HG03565 (cell line): ENCODE measurements around the gene C2CD4D.
"Not testable (repeated sequence)": the region's sequence is repeated elsewhere in the genome, so short reads cannot be mapped to it uniquely, and the experiment has no call there.

Experiments
- ATAC-seq: cut with Tn5 transposase; IDR thresholded peaks from one replicate; pipeline ENCODE4 v1.9.1; 2021; ENCODE audit warnings: mild to moderate bottlenecking, moderate library complexity; ENCODE audit not compliant: unreplicated experiment

C2CD4D gene

DNA sequence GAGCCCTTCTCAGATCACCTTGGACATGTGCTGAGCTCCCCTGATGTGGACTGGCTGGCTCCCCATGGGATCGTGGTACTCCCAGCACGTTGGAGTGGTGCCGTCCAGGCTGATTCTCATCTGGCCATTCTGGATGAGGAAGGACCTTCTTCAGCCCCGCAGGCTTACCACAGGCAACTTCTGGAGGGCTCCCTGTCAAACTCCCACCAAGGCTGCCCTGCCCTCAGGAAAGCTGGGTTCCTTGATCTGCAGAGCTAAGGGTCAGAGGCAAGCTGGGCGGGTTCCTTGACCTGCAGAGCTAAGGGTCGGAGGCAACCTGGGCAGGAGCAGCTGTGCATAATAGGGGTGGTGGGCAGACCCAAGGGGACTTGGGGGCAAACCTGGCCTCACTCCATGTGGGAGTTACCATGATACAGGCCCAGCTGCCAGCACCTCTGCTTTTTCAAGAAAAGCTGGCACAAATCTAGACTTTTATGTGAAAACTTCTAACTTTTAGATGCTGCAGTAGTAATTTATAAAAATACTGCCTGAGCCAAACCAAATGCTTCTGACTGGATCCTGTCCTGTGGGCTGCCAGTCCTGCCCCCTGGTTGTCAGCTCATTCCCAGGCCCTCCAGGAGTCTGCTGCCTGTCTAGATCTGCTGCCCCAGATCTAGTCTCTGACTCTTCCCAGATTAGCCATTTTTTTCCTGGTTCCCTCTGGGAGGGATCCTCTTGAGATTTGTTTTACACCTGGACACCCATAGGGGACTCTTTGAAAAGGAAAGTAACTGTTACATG lies 19.5 kb upstream of the C2CD4D start:
- ATAC-seq: no peak

DNA sequence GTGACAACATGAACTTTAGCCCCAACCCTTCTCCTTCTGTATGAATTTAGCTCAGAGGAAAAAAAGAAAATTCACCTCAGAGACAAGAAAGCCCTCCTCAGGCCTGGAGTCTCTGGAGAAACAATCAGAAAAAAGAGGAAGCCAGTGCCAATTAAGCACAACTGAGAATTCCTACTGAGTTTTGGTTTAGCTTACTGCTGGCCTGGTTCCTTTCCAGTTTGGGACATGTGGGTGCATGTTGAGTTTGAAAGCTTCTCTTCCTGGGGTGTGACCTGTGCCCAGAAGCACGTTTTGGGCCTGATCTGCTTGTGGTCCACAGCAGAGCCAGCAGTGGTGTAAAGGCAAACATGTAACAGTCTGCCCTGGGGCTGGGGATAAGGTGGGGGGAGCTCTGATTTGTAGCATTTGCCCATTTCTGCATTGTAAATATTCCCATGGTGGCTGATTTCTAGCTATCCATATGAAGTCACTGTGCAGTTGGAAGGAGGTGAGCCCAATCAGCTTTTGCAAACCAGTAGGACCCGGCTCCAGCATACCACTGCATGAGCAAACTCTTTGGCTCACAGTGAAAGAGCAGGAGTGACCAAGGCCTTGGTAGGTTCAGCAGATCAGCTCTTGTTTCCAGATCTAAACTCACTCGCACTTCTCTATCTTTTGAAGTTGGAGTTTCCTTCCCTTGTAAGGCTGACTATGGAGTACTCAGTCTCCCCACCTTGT lies 18.6 kb upstream of the C2CD4D start:
- ATAC-seq: no peak

DNA sequence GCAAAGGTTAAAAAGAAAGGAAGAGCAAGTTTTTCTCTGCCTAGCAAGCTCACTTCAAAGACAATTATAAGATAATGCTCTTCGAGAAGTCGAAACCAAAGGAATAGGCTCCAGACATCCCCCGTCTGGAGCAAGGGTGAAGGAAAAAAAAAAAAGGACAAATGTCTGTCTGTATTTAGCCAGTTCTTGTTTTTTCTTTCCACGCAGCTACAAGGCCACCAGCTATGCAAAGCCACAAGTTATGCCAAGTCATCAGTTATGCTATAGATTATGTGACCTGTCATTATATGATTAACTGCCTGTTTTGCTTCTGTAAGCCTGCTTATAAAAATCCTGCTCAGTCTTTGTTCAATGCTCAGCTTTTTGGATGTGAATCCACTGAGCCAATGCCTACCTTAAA lies 16.3 kb upstream of the C2CD4D start:
- ATAC-seq: no peak

DNA sequence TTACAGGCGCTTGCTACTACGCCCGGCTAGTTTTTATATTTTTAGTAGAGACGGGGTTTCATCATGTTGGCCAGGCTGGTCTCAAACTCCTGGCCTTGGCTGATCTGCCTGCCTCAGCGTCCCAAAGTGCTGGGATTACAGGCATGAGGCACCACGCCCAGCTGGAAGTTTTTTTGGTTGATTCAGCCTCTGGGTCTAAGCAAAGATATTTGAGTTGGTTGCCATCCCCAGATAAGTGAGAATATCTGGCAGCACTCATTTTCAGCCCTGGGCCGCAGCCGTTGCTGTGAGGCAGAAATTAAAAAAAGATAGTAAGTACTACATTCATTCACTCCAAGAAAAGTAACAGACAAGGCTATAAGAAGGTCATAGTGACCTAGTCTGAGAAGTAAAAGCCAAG lies 15.9 kb upstream of the C2CD4D start:
- ATAC-seq: not testable (repeated sequence)

DNA sequence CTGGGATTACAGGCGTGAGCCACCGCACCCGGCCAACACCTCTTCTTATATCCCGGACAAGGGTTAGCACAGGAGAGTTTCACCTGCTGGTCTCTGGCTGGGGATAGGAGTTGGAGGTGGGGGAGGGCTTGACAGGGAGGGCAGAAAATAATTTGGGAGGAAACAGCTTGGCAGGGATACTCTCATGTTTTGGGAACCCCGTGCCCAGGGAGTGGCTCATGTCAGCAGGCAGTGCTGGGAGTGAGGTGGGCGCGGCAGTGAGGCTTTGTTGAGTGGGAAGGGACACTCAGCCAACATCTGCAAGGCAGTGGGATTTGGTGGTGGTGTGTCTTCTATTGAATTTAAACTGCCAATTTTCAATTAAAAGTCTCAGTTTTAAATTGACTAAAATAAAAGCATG lies 15.0 kb upstream of the C2CD4D start:
- ATAC-seq: no peak

DNA sequence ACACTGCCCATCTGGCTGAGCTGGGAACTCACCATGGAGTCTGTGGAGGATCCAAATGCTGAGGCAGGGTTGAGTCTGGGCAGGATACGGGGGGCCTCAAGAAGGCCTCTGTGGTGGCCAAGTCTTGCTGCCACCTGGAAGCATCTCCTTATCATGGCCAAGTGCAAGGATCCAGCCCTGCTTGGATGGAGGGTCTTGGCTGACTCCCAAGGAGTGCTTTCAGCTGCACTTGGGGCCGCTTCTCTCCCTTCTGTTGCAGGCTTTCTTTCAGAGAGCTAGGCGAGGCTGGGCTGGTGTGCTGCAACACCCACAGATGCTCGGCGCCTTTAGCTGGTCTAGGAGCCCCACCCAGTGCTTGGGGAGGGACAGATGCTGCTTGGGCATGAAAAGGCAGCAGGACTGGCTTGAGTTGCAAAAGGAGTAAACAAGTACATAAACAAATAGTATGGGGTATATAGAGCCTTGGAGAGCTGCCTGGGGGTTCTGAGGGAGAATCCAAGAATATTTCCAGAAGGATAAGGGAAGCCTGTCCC lies 13.9 kb upstream of the C2CD4D start, which contains the start of gene THEM5:
Gene THEM5, minus strand, starts transcription at position 302 of the 533 bp plus-strand sequence. Its CDS starts 147 bp downstream, at position 155.
- ATAC-seq: no peak

DNA sequence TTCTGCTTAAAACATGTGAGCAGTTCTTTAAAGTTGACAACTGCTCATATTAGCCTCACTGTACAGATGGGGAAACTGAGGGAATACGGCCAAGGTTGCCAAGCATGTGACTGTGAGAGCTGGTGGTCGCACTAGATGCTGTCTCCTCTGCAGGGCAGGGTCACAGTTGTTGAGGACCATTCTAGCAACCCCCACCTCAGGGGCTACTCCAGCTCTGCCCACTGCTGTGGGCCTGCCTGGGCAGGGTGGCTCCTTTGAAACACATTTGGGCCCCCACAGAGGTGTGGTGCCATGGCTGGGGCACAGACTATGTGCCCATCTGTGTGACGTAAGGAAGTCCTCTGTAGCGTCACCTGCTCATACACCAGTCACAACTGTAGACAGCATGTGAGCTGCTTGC lies 13.1 kb upstream of the C2CD4D start:
- no peak for ATAC-seq

DNA sequence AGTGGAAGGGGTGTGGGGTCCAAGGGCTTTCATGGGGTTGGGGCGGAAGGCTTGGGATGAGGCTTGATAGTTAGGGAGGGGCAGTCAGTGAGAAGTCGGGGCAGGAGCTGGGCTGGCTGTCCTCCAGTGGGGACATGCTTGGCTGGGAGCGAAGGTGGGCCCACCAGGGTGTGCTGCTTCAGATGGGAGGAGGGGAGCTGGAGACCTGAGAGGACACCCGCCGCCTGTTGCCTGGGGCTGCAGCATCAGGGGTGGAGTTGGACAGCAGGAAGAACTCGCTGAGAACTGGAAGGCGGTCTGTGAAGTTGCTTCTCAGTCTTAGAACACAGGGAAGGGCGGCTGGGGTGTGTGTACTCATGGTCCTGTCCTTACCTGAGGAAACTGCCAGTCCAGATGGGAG lies 12.3 kb upstream of the C2CD4D start:
- ATAC-seq: no peak

DNA sequence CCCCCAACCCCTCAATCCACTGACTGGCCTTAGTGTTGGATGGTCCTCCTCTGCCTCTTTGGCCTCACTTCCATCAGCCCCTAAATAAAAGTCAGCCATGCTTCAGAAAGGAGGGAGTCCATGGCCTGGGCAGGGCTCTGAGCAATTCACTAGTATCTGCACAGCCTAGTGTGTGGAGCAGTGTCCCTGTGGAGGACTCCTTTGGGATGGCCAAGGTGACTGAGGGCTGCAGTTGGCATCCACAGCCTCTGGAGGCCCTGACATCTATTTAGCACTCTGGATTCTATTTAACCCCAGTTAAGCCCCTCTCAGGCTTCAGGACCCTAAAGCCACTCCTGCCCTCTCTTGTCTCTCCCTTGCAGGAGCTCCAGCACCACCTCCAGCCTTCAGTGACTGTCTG lies 10.3 kb upstream of the C2CD4D start:
- ATAC-seq: no peak

DNA sequence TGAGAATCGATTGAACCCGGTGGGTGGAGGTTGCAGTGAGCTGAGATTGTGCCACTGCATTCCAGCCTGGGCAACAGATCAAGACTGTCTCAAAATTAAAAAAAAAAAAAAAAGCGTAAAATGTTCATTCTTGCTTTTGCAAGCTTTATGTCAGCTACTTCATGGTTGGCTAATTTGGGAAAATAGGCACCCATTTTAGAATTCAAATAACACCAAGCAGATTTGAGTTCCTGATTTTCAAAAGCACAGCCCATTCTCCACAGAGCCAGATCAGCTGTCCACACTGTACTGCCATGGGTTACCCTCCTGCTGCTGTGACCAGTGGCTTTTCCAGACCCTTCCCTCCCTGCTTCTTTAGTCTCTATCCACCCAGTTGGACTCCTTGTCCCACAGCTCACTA lies 9.5 kb upstream of the C2CD4D start:
- no peak for ATAC-seq

DNA sequence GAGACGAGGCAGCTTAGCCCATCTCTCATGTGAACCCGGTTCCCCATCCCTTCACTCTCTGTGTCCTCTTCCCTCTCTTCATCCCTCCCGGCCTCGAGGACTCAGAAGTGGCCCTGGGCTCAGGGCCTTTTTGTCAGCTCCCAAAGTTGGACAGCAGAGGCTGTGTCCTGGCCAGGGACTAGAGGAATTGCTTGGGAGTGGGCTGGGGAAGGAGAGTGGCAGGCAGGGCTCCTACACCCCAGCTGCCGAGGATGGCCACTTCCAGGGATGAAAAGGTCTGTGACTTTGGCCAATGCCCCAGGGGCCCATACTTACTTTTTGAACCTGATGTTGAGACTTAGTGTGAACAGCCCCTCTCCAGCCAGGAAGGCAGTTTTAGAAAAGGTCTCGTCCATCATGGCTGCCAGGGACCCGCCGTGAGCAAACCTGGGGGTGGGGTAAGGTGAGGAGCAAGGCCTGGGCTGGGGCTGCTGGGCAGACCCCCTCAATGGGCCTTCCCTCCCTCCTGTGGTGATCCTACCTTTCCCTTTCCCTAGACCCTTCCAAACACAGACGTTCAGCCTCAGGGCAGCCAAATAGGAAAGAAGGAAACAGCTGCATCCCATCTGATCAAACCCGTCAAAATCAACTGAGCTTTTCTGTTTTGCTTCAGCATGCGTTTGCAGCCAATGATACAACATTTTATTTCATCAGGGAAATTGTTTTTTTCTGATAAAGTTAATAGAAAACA lies 8.4 kb upstream of the C2CD4D start:
- no peak for ATAC-seq

DNA sequence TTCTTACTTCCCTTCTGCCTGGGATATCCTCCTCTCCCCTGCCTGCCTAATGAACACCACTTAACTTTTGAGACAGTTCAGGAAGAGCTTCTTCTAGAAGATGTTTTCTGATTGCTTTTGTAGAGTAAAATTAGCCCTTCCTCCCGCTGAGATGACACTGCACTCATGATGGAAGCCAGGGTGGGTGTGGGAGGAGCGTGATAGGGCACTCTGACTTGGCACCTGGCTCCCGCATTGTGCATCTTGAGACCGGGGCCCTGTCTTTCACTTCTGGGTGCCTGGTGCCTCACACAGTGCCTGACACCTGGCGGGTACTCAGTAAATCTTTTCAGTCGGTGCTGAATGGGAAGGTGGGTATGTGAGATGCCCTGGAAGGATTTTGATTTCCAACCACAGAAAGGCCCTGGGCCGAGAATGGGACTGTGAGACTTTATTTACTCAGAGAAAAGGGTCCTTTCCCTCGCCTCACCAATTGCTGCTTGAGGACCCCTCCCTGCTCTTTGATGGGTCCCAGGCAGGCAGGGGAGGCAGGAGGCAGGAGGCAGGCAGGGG lies 7.1 kb upstream of the C2CD4D start:
- ATAC-seq: no peak

DNA sequence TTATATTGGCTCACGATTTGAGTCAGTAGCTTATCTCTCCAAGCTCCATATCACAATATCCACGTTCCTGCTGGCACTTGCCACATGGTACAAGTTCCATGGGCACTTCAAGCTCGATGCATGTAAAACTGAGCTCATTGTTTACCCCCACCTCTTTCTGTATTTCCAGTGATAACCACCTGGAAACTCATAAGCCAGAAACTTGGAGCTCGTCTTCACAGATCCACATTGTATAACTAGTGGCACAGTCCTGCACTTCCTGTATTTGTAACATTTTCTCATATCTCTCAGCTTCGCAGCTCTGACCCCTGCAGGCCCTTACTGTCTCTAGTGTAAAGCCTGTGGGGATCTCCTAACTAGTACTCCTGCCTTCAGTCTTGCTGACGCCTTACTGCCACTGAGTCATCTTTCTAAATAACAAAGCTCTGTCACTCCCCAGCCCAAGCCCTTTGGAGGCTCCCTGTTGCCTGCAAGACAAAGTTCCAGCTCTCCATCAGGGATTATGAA lies 6.5 kb upstream of the C2CD4D start:
- no peak for ATAC-seq

DNA sequence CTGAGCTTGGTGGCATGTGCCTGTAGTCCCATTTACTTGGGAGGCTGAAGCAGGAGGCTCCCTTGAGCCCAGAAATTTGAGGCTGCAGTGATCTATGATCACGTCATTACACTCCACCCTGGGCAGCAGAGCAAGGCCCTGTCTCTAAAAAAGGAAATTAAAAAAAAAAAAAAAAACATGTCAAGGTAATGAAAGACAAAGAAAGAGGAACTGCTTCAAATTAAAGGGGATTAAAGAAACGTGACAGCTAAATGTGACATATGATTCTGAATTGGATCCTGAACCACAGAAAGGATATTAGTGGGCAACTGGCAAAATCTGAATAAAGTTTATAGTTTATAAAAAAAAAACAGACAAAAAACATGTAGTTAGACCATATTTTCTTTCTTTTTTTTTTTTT lies 3.8 kb upstream of the C2CD4D start:
- no peak for ATAC-seq

DNA sequence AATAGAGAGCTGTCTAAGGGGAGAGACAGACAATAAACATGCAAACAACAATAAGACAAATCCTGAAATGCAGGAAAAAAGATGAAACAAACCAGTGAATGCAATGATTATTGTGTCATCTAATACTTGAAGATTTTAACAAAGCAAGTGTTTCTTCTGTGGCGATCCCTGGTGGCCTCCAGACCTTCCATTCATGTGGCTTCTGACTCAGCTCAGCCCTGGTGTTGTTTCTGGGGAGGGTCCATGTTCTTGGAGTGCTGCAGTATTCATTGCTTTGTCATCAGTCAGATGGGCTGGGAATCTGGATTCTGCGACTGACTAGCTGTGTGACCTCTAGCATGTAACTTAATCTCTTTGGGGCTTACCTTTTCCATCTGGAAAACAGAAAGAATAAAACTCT lies 1.5 kb upstream of the C2CD4D start:
- ATAC-seq: no peak

DNA sequence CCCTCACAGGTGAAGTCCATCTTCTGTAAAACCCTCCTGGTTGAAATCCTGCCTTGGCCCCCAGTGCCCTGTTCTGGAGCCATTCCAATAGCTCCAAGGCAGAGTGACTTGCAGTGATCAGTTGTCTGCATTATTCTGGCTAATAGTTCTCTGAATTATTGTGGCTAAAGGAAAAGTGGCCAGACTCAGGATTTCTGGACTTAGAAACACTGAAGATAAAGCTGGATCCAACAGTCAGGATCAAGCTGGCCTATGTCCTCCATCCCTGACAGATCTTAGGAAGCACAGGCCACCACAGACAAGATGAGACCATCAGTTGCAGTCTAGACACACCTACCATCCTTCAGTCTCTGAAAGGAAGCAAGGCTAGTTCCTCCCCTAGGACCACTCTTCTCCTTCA lies 801 bp upstream of the C2CD4D start:
- no peak for ATAC-seq

DNA sequence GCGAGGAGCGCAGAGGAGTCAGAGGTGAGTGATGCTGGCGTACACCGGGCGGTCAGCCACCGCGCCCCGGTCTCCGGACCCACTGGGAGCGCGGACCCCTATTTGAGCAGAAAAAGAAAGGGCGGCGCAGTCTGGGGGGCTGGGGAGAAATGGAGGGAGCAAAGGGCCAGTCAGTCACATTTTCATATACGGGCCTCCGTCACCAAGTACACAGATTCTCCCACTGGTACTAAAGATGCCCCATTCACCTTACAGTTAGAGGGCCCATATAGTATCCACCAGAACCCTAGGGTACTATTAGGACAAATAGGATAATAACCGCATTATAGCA lies 573 bp downstream of the C2CD4D start:
- ATAC-seq: no peak

DNA sequence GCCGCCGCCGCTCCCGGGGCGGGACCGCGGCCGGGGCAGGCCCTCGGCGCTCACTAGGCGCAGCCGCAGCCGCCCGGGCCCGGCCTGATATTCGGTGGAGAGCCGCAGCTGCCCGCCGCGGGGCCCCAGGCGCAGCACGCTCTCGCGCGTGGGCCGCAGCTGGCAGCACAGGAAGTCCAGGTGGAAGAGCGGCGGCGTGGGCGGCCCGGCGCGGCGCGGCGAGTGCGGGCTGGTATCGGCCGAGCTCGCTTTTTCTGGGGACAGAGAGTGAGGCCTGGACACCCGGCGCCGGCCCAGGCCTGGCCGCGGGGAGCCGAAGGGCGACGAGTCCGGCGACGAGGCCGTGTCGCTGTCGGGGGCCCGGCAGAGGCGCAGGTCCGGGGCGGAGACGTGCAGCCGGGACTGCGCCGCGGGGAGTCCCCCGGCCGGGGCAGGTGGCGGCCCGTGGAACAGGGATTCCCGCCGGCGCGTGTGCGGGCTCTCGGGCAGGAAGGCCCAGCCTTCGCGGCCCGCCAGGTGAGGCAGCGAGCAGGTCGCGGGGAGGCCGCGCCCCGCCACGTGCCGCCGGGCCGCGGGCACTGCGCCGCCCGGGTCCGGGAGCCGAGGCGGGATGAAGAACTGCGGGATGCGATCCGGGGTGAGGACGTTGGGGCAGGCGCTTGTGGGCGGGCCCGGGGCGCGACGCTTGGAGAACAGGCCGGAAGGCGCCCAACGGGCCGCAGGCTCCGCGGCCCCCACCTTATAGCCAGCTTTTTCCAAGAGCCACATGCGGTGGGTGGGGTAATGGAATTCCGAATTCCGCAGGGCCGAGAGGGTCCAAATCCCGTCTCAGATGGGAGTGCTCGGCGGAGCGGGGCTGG lies 1.2 kb downstream of the C2CD4D start:
- ATAC-seq: no peak

DNA sequence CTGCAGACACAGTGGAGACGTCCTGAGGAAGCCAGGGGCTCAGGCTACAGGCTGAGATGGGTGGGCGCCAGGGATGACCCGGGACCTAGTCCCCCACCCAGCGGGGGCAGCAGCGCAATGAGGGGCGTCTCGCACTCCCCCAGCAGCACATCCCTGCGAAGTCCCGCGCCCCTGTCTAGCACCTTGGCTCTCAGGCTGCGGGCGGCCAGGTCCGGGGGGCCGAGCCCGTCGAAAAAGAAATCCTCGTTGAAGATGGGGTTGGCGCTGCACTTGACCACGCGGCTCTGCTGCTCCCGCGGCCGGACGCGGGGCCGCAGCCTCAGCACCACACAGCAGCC lies 1.8 kb downstream of the C2CD4D start:
- ATAC-seq: no peak

DNA sequence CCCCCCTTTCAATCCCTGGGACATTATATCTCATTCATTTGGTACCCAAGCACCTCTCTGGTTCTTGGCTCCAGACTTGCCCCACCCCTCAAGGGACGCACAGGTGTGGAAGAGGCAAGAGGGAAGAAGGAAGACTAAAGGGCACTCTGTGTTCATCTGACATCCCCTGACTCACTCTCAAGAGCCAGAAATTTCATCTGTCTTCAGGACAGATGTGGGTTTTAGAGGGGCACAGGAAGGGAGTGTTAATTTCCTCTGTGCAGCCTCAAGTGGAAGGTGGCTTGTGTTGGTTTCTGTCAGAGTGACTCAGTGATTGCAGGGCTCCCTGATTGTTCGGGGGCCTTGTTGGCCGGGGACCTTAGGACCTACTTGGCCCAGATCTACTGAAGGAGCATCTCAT lies 2.4 kb downstream of the C2CD4D start:
- ATAC-seq: no peak
